NCI-H1417 treated with DMSO at 0.1 percent for 48 hours (cell line): ENCODE results near the gene FUT8.

Experiments
- DNase-seq: peaks from one replicate; lab custom pipeline; 2025; lab: John Stamatoyannopoulos, UW

The FUT8 gene

GRCh38 chr14:65412032-65412846 lies at the start of gene FUT8:
TSS of gene FUT8 (plus strand) at chr14:65412730. CDS start at chr14:65561564, 148,834 bp downstream.
- peak; percentile 59 for DNase-seq

GRCh38 chr14:65366802-65367565 lies 45.5 kb upstream of the FUT8 start:
- no peak for DNase-seq

- no peak for DNase-seq
Observed at GRCh38 chr14:65369560-65369959, 43.0 kb upstream of the FUT8 start.

- no peak for DNase-seq
Observed at GRCh38 chr14:65370801-65371248, 41.7 kb upstream of the FUT8 start.

- DNase-seq, result no peak
Observed at GRCh38 chr14:65371784-65372183, 40.7 kb upstream of the FUT8 start.

- no peak for DNase-seq
Observed at GRCh38 chr14:65373016-65373670, 39.4 kb upstream of the FUT8 start.

- DNase-seq, result no peak
Observed at GRCh38 chr14:65373671-65374039, 38.9 kb upstream of the FUT8 start.

GRCh38 chr14:65377576-65377975 lies 35.0 kb upstream of the FUT8 start:
- no peak for DNase-seq

GRCh38 chr14:65382586-65382985 lies 29.9 kb upstream of the FUT8 start:
- DNase-seq, result no peak

- no peak for DNase-seq
Observed at GRCh38 chr14:65387171-65387570, 25.4 kb upstream of the FUT8 start.

- DNase-seq, result no peak
Observed at GRCh38 chr14:65387628-65388027, 24.9 kb upstream of the FUT8 start.

GRCh38 chr14:65392296-65392695 lies 20.2 kb upstream of the FUT8 start:
- DNase-seq, result no peak

GRCh38 chr14:65396082-65396910 lies 16.2 kb upstream of the FUT8 start:
- no peak for DNase-seq

- DNase-seq, result no peak
Observed at GRCh38 chr14:65403231-65403630, 9.3 kb upstream of the FUT8 start.

GRCh38 chr14:65408113-65408512 lies 4.4 kb upstream of the FUT8 start:
- no peak for DNase-seq

- DNase-seq, result no peak
Observed at GRCh38 chr14:65410640-65411039, 1.9 kb upstream of the FUT8 start.

- DNase-seq, result no peak
Observed at GRCh38 chr14:65411656-65412031, 886 bp upstream of the FUT8 start.

GRCh38 chr14:65412856-65413738 lies 567 bp downstream of the FUT8 start:
- no peak for DNase-seq

- DNase-seq, result no peak
Observed at GRCh38 chr14:65413739-65414045, 1.2 kb downstream of the FUT8 start.

- DNase-seq, result no peak
Observed at GRCh38 chr14:65414961-65415589, 2.5 kb downstream of the FUT8 start.

GRCh38 chr14:65415613-65416012 lies 3.1 kb downstream of the FUT8 start:
- DNase-seq, result no peak
